Mesendoderm (in vitro differentiated cells): ENCODE measurements around the gene PLSCR1.
"Not testable (repeated sequence)": the region's sequence is repeated elsewhere in the genome, so short reads cannot be mapped to it uniquely, and the experiment has no call there.

Experiments
- DNase-seq: peaks from one replicate; pipeline ENCODE4 v3.0.0; 2013
- H2AK5ac ChIP-seq: 2 replicates; pipeline ENCODE4 v1.6.1; 2013; ENCODE audit warnings: low read length, inconsistent platforms
- H2BK120ac ChIP-seq: 2 replicates; pipeline ENCODE4 v1.6.1; 2013; ENCODE audit warnings: low read depth, mild to moderate bottlenecking, low read length, moderate library complexity, mixed read lengths
- H2BK15ac ChIP-seq: replicated peaks from 2 replicates; pipeline ENCODE4 v1.6.1; 2013; ENCODE audit warnings: low read depth, mild to moderate bottlenecking, moderate library complexity
- H2BK5ac ChIP-seq: 2 replicates; pipeline ENCODE4 v1.6.1; 2013; ENCODE audit warnings: low read length, inconsistent platforms
- H3K18ac ChIP-seq: 2 replicates; pipeline ENCODE4 v1.6.1; 2013; ENCODE audit warnings: mild to moderate bottlenecking, low read length, mixed read lengths
- H3K23ac ChIP-seq: one replicate; pipeline ENCODE4 v1.6.1; 2013; ENCODE audit warnings: low read length
- H3K27ac ChIP-seq: 2 replicates; pipeline ENCODE4 v1.5.1; 2013; ENCODE audit warnings: low read depth, mild to moderate bottlenecking, inconsistent platforms, low read length, moderate library complexity
- H3K27me3 ChIP-seq: 2 replicates; pipeline ENCODE4 v1.6.1; 2013; ENCODE audit warnings: low read length, control low read depth, mild to moderate bottlenecking, inconsistent platforms; ENCODE audit not compliant: insufficient read depth, poor library complexity
- H3K36me3 ChIP-seq: 2 replicates; pipeline ENCODE4 v1.6.1; 2013; ENCODE audit warnings: low read length, inconsistent platforms; ENCODE audit not compliant: control insufficient read depth, insufficient read depth
- H3K4ac ChIP-seq: one replicate; pipeline ENCODE4 v1.6.1; 2013; ENCODE audit warnings: low read depth, mild to moderate bottlenecking, low read length, moderate library complexity
- H3K4me1 ChIP-seq: 2 replicates; pipeline ENCODE4 v1.6.1; 2013; ENCODE audit warnings: low read depth, low read length, inconsistent platforms; ENCODE audit not compliant: control insufficient read depth
- H3K4me2 ChIP-seq: 2 replicates; pipeline ENCODE4 v1.6.1; 2013; ENCODE audit warnings: low read length
- H3K4me3 ChIP-seq: 2 replicates; pipeline ENCODE4 v1.5.1; 2013; ENCODE audit warnings: mild to moderate bottlenecking, low read length
- H3K56ac ChIP-seq: one replicate; pipeline ENCODE4 v1.6.1; 2013; ENCODE audit warnings: low read length
- H3K79me1 ChIP-seq: 2 replicates; pipeline ENCODE4 v1.6.1; 2013; ENCODE audit warnings: low read length, inconsistent platforms
- H3K79me2 ChIP-seq: 2 replicates; pipeline ENCODE4 v1.6.1; 2013; ENCODE audit warnings: mild to moderate bottlenecking, low read length; ENCODE audit not compliant: control insufficient read depth, insufficient read depth
- H3K9ac ChIP-seq: 2 replicates; pipeline ENCODE4 v1.6.1; 2013; ENCODE audit warnings: low read length, inconsistent platforms
- H4K5ac ChIP-seq: one replicate; pipeline ENCODE4 v1.6.1; 2013; ENCODE audit warnings: low read length
- H4K8ac ChIP-seq: one replicate; pipeline ENCODE4 v1.6.1; 2013; ENCODE audit warnings: low read depth, mild to moderate bottlenecking, control low read depth, low read length, moderate library complexity
- WGBS: extraction: QIAGEN DNeasy Blood & Tissue Kit; methylation state at CpG from one replicate; pipeline ENCODE4 v1.1.7; 2013; ENCODE audit warnings: low lambda C conversion rate, missing lambda C conversion rate; ENCODE audit not compliant: insufficient coverage; ENCODE audit errors: extremely low coverage; 5-methylcytosine and 5-hydroxymethylcytosine counted together

Gene PLSCR1

GRCh38 chr3:146522174-146523158 is 21.9 kb downstream of the PLSCR1 start:
- not testable (repeated sequence) for H3K23ac ChIP-seq, H2AK5ac ChIP-seq, H3K4me2 ChIP-seq, H3K79me2 ChIP-seq, H3K4me1 ChIP-seq, H3K4me3 ChIP-seq, H3K27me3 ChIP-seq, H2BK15ac ChIP-seq, H3K56ac ChIP-seq, H4K5ac ChIP-seq, H2BK120ac ChIP-seq, H3K4ac ChIP-seq, H2BK5ac ChIP-seq, H3K79me1 ChIP-seq, H4K8ac ChIP-seq, H3K9ac ChIP-seq, H3K36me3 ChIP-seq
- no CpG with 5 or more reads among the region's 17 CpGs for WGBS
- H3K18ac ChIP-seq, result peak overlapping the region; percentile 31
- peak overlapping the region; percentile 47 for H3K27ac ChIP-seq
- DNase-seq, result peak; percentile 87

GRCh38 chr3:146521394-146521793 is 23.0 kb downstream of the PLSCR1 start:
- Histone ChIP-seq H3K23ac (no peak overlapping the region), H3K18ac (peak overlapping the region; percentile 87), H3K4me1 (no peaks in the 10 kb centered on the region), H3K4ac (peak overlapping the region; percentile 79), H4K5ac (no peak overlapping the region), H3K79me1 (no peaks in the 10 kb centered on the region), H3K9ac (no peak overlapping the region), H3K27me3 (no peaks in the 10 kb centered on the region), H4K8ac (no peak overlapping the region), H3K4me2 (no peak overlapping the region), H3K36me3 (no peaks in the 10 kb centered on the region), H3K27ac (no peak overlapping the region), H2BK5ac (no peak overlapping the region), H3K79me2 (no peaks in the 10 kb centered on the region), H3K56ac (no peak overlapping the region), H3K4me3 (no peak overlapping the region), H2BK15ac (no peak overlapping the region), H2AK5ac (no peak overlapping the region), H2BK120ac (no peak overlapping the region)
- no peak for DNase-seq
- no CpG with 5 or more reads among the region's 1 CpG for WGBS

GRCh38 chr3:146519810-146520209 is 24.6 kb downstream of the PLSCR1 start:
- H4K8ac ChIP-seq, result no peak overlapping the region
- no peak overlapping the region for H3K4me2 ChIP-seq
- no peak for DNase-seq
- no peak overlapping the region for H3K23ac ChIP-seq
- H3K9ac ChIP-seq, result no peak overlapping the region
- H3K4ac ChIP-seq, result no peak overlapping the region
- no peak overlapping the region for H3K27ac ChIP-seq
- no peak overlapping the region for H3K18ac ChIP-seq
- no peak overlapping the region for H4K5ac ChIP-seq
- H3K56ac ChIP-seq, result no peak overlapping the region
- no peak overlapping the region for H2BK5ac ChIP-seq
- H3K4me3 ChIP-seq, result no peak overlapping the region
- no peak overlapping the region for H2BK15ac ChIP-seq
- H3K36me3 ChIP-seq, result no peaks in the 10 kb centered on the region
- H3K79me2 ChIP-seq, result no peaks in the 10 kb centered on the region
- no peaks in the 10 kb centered on the region for H3K79me1 ChIP-seq
- no peaks in the 10 kb centered on the region for H3K4me1 ChIP-seq
- H2AK5ac ChIP-seq, result no peak overlapping the region
- H3K27me3 ChIP-seq, result no peaks in the 10 kb centered on the region
- no peak overlapping the region for H2BK120ac ChIP-seq

- Histone ChIP-seq H3K4me3 (no peak overlapping the region), H3K18ac (peak overlapping the region; percentile 39), H3K56ac (no peak overlapping the region), H2BK15ac (no peak overlapping the region), H4K8ac (no peak overlapping the region), H3K4me1 (no peaks in the 10 kb centered on the region), H3K27me3 (no peaks in the 10 kb centered on the region), H3K23ac (no peak overlapping the region), H3K79me2 (no peaks in the 10 kb centered on the region), H3K9ac (no peak overlapping the region), H2AK5ac (peak overlapping the region; percentile 65), H2BK5ac (peak overlapping the region; percentile 36), H3K27ac (no peak overlapping the region), H3K4me2 (no peak overlapping the region), H3K4ac (no peak overlapping the region), H4K5ac (no peak overlapping the region), H2BK120ac (no peak overlapping the region), H3K36me3 (no peaks in the 10 kb centered on the region), H3K79me1 (no peaks in the 10 kb centered on the region)
- no CpG with 5 or more reads among the region's 4 CpGs for WGBS
- DNase-seq, result no peak
Measured at GRCh38 chr3:146517684-146518435, 26.5 kb downstream of the PLSCR1 start.

GRCh38 chr3:146513386-146514051 is 30.9 kb downstream of the PLSCR1 start:
- H3K9ac ChIP-seq, result no peak overlapping the region
- DNase-seq, result no peak

More at GRCh38 chr3:146513386-146514051, 30.9 kb downstream of the PLSCR1 start:
- no peaks in the 10 kb centered on the region for H3K79me2 ChIP-seq
- no peak overlapping the region for H3K4me2 ChIP-seq
- H4K8ac ChIP-seq, result no peak overlapping the region
- H3K27me3 ChIP-seq, result no peaks in the 10 kb centered on the region
- H3K27ac ChIP-seq, result no peak overlapping the region
- H2BK5ac ChIP-seq, result no peak overlapping the region
- no peak overlapping the region for H3K4ac ChIP-seq
- H3K23ac ChIP-seq, result no peak overlapping the region
- no peak overlapping the region for H2AK5ac ChIP-seq
- H2BK120ac ChIP-seq, result no peak overlapping the region
- H3K36me3 ChIP-seq, result no peaks in the 10 kb centered on the region
- H3K18ac ChIP-seq, result no peak overlapping the region
- no peak overlapping the region for H2BK15ac ChIP-seq
- H3K79me1 ChIP-seq, result no peaks in the 10 kb centered on the region
- H4K5ac ChIP-seq, result no peak overlapping the region
- H3K4me3 ChIP-seq, result no peak overlapping the region
- 100% methylated on average over 1 of the region's 2 CpGs for WGBS
- no peak overlapping the region for H3K56ac ChIP-seq
- no peaks in the 10 kb centered on the region for H3K4me1 ChIP-seq
